NT2/D1 (cell line): ENCODE measurements around the gene ANO9.

ENCODE experiments used
- DNase-seq: peaks from one replicate; pipeline ENCODE4 v3.0.0-alpha.2; 2011; ENCODE audit warnings: low read depth, low spot score
- H3K27me3 ChIP-seq: 2 replicates; pipeline ENCODE4 v1.6.0; 2011; ENCODE audit warnings: mild to moderate bottlenecking; ENCODE audit not compliant: insufficient read length, insufficient read depth
- H3K36me3 ChIP-seq: 2 replicates; pipeline ENCODE4 v1.6.1; 2011; ENCODE audit warnings: mild to moderate bottlenecking, low read length, mixed read lengths; ENCODE audit not compliant: insufficient read depth, insufficient read length
- H3K4me1 ChIP-seq: 2 replicates; pipeline ENCODE4 v1.5.1; 2011; ENCODE audit not compliant: insufficient read depth, insufficient read length
- H3K4me3 ChIP-seq: 2 replicates; pipeline ENCODE4 v1.5.1; 2011; ENCODE audit warnings: low read depth; ENCODE audit not compliant: insufficient read length
- H3K9ac ChIP-seq: 2 replicates; pipeline ENCODE4 v1.6.0; 2011; ENCODE audit warnings: low read depth; ENCODE audit not compliant: insufficient read length
- H3K9me3 ChIP-seq: 2 replicates; pipeline ENCODE4 v1.5.1; 2011; ENCODE audit warnings: mild to moderate bottlenecking, low read length; ENCODE audit not compliant: insufficient read depth
- SUZ12 ChIP-seq: IDR thresholded peaks from 2 replicates; pipeline ENCODE4 v1.6.1; 2011; ENCODE audit not compliant: insufficient read length, insufficient read depth; ENCODE audit errors: extremely low read depth
- YY1 ChIP-seq: IDR thresholded peaks from 2 replicates; pipeline ENCODE4 v1.6.1; 2011; ENCODE audit not compliant: insufficient read length, insufficient read depth
- ZNF274 ChIP-seq: IDR thresholded peaks from 2 replicates; pipeline ENCODE4 v1.6.1; 2011; ENCODE audit warnings: mild to moderate bottlenecking, low read depth, low read length

The ANO9 gene

GRCh38 chr11:409600-410483, 32.0 kb downstream of the ANO9 start:
- no peaks in the 10 kb centered on the region for H3K9me3 ChIP-seq
- DNase-seq, result no peak
- H3K36me3 ChIP-seq, result no peaks in the 10 kb centered on the region
- H3K9ac ChIP-seq, result no peak overlapping the region
- H3K4me1 ChIP-seq, result peaks cover 27% of the 10 kb centered on the region
- TF ChIP-seq YY1 (no peak), SUZ12 (no peak), ZNF274 (no peak)
- peaks cover 23% of the 10 kb centered on the region for H3K27me3 ChIP-seq
- no peak overlapping the region for H3K4me3 ChIP-seq

GRCh38 chr11:409008-409599, 32.7 kb downstream of the ANO9 start:
- no peak for DNase-seq
- no peak for TF ChIP-seq ZNF274
- no peak for TF ChIP-seq YY1
- TF ChIP-seq SUZ12, result no peak
- Histone ChIP-seq H3K4me1 (peaks cover 27% of the 10 kb centered on the region), H3K4me3 (no peak overlapping the region), H3K9ac (no peak overlapping the region), H3K27me3 (peaks cover 21% of the 10 kb centered on the region), H3K36me3 (no peaks in the 10 kb centered on the region), H3K9me3 (no peaks in the 10 kb centered on the region)

- Histone ChIP-seq H3K9me3 (no peaks in the 10 kb centered on the region), H3K4me3 (no peak overlapping the region), H3K36me3 (no peaks in the 10 kb centered on the region), H3K27me3 (peaks cover 19% of the 10 kb centered on the region), H3K9ac (no peak overlapping the region), H3K4me1 (peaks cover 26% of the 10 kb centered on the region)
- no peak for TF ChIP-seq ZNF274
- no peak for TF ChIP-seq YY1
- no peak for TF ChIP-seq SUZ12
- no peak for DNase-seq
Measured at GRCh38 chr11:408154-409007, 33.4 kb downstream of the ANO9 start.

- H3K9ac ChIP-seq, result no peak overlapping the region
- H3K27me3 ChIP-seq, result peaks cover 15% of the 10 kb centered on the region
- no peak overlapping the region for H3K4me3 ChIP-seq
- DNase-seq, result no peak
- no peaks in the 10 kb centered on the region for H3K9me3 ChIP-seq
- no peaks in the 10 kb centered on the region for H3K36me3 ChIP-seq
- peaks cover 20% of the 10 kb centered on the region for H3K4me1 ChIP-seq
- TF ChIP-seq ZNF274, result no peak
- no peak for TF ChIP-seq YY1
- no peak for TF ChIP-seq SUZ12
Measured at GRCh38 chr11:407651-408123, 34.1 kb downstream of the ANO9 start.

GRCh38 chr11:406796-407650, 34.8 kb downstream of the ANO9 start:
- peak; percentile 58 for DNase-seq
- Histone ChIP-seq H3K9ac (peak overlapping the region; percentile 82), H3K4me3 (peak overlapping the region; percentile 57)

More at GRCh38 chr11:406796-407650, 34.8 kb downstream of the ANO9 start:
- Histone ChIP-seq H3K27me3 (peaks cover 15% of the 10 kb centered on the region), H3K36me3 (no peaks in the 10 kb centered on the region), H3K9me3 (no peaks in the 10 kb centered on the region), H3K4me1 (peaks cover 20% of the 10 kb centered on the region)
- no peak for TF ChIP-seq SUZ12
- TF ChIP-seq ZNF274, result no peak
- TF ChIP-seq YY1, result no peak
